C4-2B (cell line): Measurements from ENCODE around the gene VAMP2.

ENCODE experiments used
- H3K27ac ChIP-seq: fragments of 450-650 bp; 2 replicates; pipeline ENCODE4 v1.5.1; 2017
- ZFX ChIP-seq: fragments of 450-650 bp; IDR thresholded peaks from 2 replicates; pipeline ENCODE4 v1.6.1; 2017
- TF ChIP-seq, protein P1 (sequence below): fragments of 450-650 bp; conservative IDR thresholded peaks from 2 replicates; pipeline ENCODE4 v1.5.1; 2017; ENCODE audit warnings: mild to moderate bottlenecking

VAMP2 gene

DNA sequence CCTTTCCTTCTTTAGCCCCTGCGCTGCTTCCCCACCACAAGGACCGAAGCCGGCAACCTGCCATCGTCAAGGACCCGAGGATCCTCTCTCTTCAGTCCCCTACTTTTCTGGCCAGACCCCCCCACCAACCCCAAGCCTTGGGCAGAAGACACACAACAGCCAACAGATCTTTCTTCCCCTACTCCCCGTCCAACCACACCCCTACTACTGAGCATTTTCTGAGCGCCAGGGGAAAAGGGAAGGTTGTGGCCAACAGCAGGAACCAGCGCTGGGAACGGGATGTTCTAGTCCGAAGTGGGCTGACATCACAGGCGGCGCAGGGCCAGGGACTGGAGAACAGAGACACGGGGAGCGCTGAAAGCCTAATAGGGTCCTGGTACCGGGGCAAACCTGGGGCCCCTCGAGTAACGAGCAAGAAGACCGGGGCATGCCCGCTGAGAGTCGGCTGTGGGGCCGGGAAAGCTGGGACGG, 11.1 kb downstream of the VAMP2 start:
- peak overlapping the region; percentile 76 for H3K27ac ChIP-seq
- TF ChIP-seq ZFX, result no peak
- TF ChIP-seq, protein P1, sequence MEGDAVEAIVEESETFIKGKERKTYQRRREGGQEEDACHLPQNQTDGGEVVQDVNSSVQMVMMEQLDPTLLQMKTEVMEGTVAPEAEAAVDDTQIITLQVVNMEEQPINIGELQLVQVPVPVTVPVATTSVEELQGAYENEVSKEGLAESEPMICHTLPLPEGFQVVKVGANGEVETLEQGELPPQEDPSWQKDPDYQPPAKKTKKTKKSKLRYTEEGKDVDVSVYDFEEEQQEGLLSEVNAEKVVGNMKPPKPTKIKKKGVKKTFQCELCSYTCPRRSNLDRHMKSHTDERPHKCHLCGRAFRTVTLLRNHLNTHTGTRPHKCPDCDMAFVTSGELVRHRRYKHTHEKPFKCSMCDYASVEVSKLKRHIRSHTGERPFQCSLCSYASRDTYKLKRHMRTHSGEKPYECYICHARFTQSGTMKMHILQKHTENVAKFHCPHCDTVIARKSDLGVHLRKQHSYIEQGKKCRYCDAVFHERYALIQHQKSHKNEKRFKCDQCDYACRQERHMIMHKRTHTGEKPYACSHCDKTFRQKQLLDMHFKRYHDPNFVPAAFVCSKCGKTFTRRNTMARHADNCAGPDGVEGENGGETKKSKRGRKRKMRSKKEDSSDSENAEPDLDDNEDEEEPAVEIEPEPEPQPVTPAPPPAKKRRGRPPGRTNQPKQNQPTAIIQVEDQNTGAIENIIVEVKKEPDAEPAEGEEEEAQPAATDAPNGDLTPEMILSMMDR, result no peak

DNA sequence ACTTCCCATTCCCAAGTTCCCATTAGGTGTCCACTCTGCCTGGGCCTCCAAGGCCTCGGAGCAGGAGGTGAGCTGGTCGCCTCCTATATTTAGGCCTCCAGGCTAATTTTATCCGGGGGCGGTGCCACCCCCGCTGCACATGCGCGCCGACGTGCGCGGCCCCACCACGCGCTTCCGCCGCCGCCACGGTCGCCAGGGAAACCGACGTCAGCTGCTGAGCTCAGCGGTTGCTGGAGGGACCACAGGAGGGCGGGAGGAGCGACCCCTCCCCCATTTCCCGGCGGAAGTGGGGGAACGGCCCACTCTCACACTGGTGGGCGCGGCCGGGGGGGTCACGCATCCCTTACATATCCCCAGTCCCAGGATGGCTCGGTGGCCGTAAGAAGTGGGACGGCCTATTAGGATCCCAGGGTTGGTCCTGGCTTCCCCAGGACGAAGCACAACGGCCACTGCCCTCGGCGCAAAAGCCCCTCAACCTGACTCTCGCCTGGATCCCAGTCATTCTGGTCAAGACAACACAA, 11.6 kb downstream of the VAMP2 start:
- H3K27ac ChIP-seq, result peak overlapping the region; percentile 76
- TF ChIP-seq, protein P1, result no peak
- TF ChIP-seq ZFX, result no peak

DNA sequence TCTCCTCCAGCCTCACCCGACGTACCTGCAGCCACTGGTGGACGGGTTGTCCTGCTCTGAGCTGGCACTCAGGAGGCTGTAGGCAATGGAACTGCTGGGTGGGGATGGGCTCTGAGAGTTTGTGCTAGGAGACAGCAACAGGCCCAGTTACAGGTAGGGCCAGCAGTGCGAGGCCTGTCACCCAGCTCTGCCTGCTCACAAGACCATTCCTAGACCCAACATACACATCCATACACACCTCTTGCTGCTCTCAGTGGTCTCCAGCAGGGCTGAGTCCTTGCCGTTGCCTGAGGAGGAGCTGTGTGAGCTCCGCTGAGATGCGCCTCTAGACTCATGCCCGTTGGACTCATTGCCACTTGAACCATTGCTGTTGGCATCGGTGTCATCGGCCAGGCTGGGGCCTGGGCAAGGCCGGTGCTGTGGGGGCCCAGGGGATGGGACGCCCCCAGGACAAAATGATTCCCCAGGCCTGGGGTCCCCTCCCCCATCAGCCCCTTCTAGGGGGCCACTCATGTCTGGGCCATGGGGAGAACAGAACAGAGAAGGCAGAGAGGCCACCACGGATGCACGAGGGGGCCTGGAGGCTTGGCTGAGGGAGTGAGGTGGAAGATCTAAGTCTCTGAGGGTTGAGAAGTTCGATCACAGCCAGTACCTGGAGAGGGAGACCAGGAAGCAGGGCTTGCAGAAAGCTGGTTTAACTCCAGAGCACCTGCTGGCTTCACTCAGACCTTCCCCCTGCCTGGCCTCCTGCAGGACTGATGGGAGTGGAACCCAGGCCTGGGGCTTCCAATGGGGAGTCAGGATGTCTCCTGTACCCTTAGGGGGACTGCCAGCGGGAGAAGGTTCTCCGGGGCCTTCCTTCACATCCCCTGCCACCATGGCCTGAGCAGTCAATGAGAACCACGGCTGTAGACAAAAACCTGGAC, 12.3 kb downstream of the VAMP2 start:
- H3K27ac ChIP-seq, result peak overlapping the region; percentile 76
- TF ChIP-seq, protein P1, result no peak
- TF ChIP-seq ZFX, result no peak

DNA sequence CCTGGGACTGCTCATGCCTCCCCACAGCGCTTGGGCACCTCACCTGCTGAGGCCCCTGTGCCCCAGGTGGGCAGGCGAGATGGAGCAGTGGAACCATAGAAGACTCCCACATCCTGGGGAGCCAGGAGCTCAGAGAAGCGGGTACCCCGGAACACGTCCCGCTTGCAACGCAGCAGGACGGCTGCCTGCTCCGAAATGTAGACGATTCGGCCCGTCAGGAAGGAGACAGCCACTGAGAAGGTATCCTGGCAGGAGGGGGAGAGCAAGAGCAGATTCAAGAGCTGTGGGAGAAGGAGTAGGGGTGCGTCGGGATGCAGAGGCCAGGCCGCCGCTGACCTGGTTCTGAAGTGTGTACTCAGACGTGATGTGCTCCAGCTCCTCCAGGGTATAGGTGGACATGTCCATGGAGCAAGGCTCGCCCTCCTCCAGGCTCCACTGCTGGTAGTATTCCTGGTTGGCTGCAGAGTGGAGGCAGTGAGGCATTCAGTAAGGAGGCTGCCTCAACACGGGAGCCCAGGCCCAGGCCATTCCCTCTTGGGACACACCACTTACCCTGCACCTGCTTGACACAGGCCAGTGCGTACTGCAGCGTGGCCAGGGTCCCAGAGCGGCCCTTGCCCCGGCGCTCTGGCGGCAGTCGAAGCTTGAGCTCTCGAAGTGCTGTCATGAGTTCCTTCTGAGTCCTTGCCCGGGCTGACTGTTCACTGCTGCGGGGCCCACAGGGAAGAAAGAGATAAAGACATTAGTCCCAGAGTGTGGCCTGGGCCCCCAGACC, 13.1 kb downstream of the VAMP2 start:
- H3K27ac ChIP-seq, result no peak overlapping the region

DNA sequence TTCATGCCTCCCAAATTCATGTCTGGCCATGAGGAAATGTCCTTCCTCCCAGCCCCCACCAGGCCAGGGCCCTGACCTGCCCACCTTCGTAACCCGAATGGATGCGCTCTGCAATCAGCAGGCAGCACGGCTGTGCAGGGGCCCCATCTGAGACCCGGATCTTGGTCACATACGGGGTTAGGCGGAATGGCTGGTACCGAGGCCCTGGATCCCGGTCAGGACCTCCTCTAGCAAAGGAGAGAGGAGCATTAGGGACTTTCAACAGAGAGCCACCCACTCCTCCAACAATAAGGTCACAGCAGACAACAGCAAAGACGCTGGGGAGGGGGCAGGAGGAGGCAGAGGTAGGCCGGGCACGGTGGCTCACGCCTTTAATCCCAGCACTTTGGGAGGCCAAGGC, 14.2 kb downstream of the VAMP2 start:
- no peak for TF ChIP-seq ZFX
- TF ChIP-seq, protein P1, result no peak
- H3K27ac ChIP-seq, result no peak overlapping the region

More for the DNA sequence above, 13.1 kb downstream of the VAMP2 start:
- TF ChIP-seq ZFX, result no peak
- TF ChIP-seq, protein P1, result no peak

DNA sequence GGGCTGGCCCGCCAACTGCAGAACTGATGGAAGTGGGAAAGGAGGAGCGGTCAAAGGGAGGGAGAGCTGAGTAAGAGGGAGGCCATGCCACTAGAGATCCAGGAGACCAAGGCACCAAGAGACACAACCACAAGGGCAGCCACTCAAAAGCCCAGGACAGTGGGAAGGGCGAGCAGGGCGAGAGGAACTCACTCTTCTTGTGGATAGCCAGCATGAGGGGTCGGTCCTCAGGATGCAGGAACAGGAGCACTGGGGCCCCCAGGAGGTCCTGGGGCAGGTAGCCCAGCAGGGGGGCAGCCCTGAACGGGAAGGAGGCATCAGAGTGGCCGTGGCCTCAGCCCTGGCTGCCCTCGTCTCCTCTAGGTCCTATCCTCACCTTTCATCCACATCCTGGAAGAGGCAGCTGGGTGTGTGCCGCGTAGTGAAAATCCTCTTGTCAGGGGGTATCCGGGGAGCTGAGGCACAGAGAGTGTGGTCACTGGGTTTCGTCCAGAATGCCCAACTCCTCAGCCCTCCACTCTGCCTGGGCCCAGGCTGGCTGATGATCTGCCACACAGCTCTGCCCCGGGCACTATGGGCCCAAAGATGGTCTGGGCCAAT, 14.8 kb downstream of the VAMP2 start:
- TF ChIP-seq, protein P1, result no peak
- no peak for TF ChIP-seq ZFX
- no peak overlapping the region for H3K27ac ChIP-seq
